Fibroblast of lung (primary cell): ENCODE data around the gene PDE3B. TPM values are rescaled to one million over a fixed set of nuclear protein-coding genes. Genes with fewer than 3 reads are reported as not detected.

Source experiments
- DNase-seq, 2 donors: peaks; one replicate each; pipeline versions ENCODE4 v3.0.0 to v3.0.0-alpha.2; 2010; ENCODE audit warnings: low read depth in 2 of 2
- H2AFZ ChIP-seq: 2 replicates; pipeline ENCODE4 v1.5.1; 2012; ENCODE audit warnings: low read length, control low read depth, inconsistent platforms
- H3K27ac ChIP-seq: 2 replicates; pipeline ENCODE4 v1.5.1; 2011; ENCODE audit warnings: low read length, control low read depth; ENCODE audit not compliant: insufficient read depth
- H3K27me3 ChIP-seq: 2 replicates; pipeline ENCODE4 v1.5.1; 2011; ENCODE audit warnings: mild to moderate bottlenecking, low read length; ENCODE audit not compliant: control insufficient read depth, insufficient read depth
- H3K36me3 ChIP-seq: 2 replicates; pipeline ENCODE4 v1.5.1; 2011; ENCODE audit warnings: low read length; ENCODE audit not compliant: control insufficient read depth, insufficient read depth
- H3K4me1 ChIP-seq: 2 replicates; pipeline ENCODE4 v1.5.1; 2011; ENCODE audit warnings: low read length; ENCODE audit not compliant: control insufficient read depth, insufficient read depth; ENCODE audit errors: extremely low read depth
- H3K4me2 ChIP-seq: 2 replicates; pipeline ENCODE4 v1.5.1; 2011; ENCODE audit warnings: low read length, control low read depth; ENCODE audit not compliant: insufficient read depth; ENCODE audit errors: extremely low read depth
- H3K4me3 ChIP-seq, 4 experiments: fragments of 200-600 bp in 1 of 4; sonication (generic) in 1 of 4; replicated peaks in 1 of 4; 2 replicates each; pipeline ENCODE4 v1.5.1; 2011 to 2016; ENCODE audit warnings: low read length in 4 of 4, low read depth in 3 of 4, mild to moderate bottlenecking in 3 of 4, control low read depth in 2 of 4, inconsistent platforms in 1 of 4, mixed read lengths in 1 of 4; ENCODE audit not compliant: insufficient read depth in 1 of 4; ENCODE audit errors: control extremely low read depth in 1 of 4
- H3K79me2 ChIP-seq: 2 replicates; pipeline ENCODE4 v1.5.1; 2012; ENCODE audit warnings: mild to moderate bottlenecking, low read length, inconsistent platforms; ENCODE audit not compliant: control insufficient read depth, insufficient read depth
- H3K9ac ChIP-seq: 2 replicates; pipeline ENCODE4 v1.5.1; 2011; ENCODE audit warnings: mild to moderate bottlenecking, low read length, control low read depth; ENCODE audit not compliant: insufficient read depth
- H3K9me3 ChIP-seq: 2 replicates; pipeline ENCODE4 v1.5.1; 2012; ENCODE audit warnings: low read depth, low read length; ENCODE audit not compliant: control insufficient read depth, insufficient read depth
- H4K20me1 ChIP-seq: 2 replicates; pipeline ENCODE4 v1.5.1; 2011; ENCODE audit warnings: low read length; ENCODE audit not compliant: control insufficient read depth, insufficient read depth; ENCODE audit errors: extremely low read depth
- CTCF ChIP-seq, 2 donors: IDR thresholded peaks in 1 of 2; conservative IDR thresholded peaks in 1 of 2; 1 replicate in 1 of 2; 2 replicates in 1 of 2; pipeline ENCODE4 v1.5.1; 2011 to 2012; ENCODE audit warnings: low read length in 2 of 2, control low read depth in 1 of 2, inconsistent platforms in 1 of 2, low read depth in 1 of 2, mild to moderate bottlenecking in 1 of 2
- EZH2 ChIP-seq: IDR thresholded peaks from 2 replicates; pipeline ENCODE4 v1.5.1; 2012; ENCODE audit warnings: low read length, control low read depth, mild to moderate bottlenecking; ENCODE audit errors: missing control alignments
- polyA plus RNA-seq, 2 donors: library from polyadenylated mRNA; depleted of rRNA in 1 of 2; stranded (reverse) in 1 of 2; unstranded in 1 of 2; fragments of >200 nt; gene quantifications; 2 replicates each; pipeline ENCODE4 v1.2.1, GENCODE V29; 2011 to 2012; ENCODE audit warnings: missing spikeins in 1 of 2
- total RNA-seq: library from RNA; depleted of rRNA; stranded (reverse); fragments of >200 nt; gene quantifications from 2 replicates; pipeline ENCODE4 v1.2.1, GENCODE V29; 2014

The PDE3B gene
- total and polyA plus RNA-seq, 2 donors (not counting 1 experiment from before 2014, with no cell fraction given), result 0.43 to 11.2 TPM

DNA sequence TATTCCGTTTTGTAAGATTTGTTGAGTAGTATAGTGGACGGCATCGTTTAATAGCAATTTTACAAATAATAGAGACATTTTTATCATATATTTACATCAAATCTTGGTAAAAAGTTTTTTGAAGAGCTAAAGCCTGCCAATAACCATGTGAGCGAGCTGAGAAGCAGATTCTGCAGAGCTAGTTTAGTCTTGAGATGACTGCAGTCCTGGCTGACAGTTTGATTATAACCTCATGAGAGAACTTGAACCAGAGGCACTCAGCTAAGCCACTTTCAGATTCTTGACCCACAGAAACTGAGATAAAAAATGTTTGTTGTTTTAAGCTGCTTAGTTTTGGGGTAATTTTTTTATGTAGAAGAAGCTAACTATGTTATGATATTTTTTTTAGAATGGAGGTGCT lies 78.9 kb downstream of the PDE3B start:
- DNase-seq, result peak in 1 of 2 donors; percentile 33
- Histone ChIP-seq H3K27me3 (no peaks in the 10 kb centered on the region), H2AFZ (no peak overlapping the region), H3K79me2 (no peaks in the 10 kb centered on the region), H3K4me3 (no peak overlapping the region), H3K4me2 (no peak overlapping the region), H3K9me3 (no peaks in the 10 kb centered on the region), H3K36me3 (no peaks in the 10 kb centered on the region), H3K4me1 (no peaks in the 10 kb centered on the region), H4K20me1 (no peaks in the 10 kb centered on the region), H3K9ac (no peak overlapping the region), H3K27ac (no peak overlapping the region)
- TF ChIP-seq CTCF (conservative IDR thresholded peaks at IDR 0.05 in 1 of 2, IDR thresholded peaks at IDR 0.05 in 1 of 2; ENCODE audit: low read depth in 1 of 2, low read length in 2 of 2), result no peak
- TF ChIP-seq EZH2, result no peak

DNA sequence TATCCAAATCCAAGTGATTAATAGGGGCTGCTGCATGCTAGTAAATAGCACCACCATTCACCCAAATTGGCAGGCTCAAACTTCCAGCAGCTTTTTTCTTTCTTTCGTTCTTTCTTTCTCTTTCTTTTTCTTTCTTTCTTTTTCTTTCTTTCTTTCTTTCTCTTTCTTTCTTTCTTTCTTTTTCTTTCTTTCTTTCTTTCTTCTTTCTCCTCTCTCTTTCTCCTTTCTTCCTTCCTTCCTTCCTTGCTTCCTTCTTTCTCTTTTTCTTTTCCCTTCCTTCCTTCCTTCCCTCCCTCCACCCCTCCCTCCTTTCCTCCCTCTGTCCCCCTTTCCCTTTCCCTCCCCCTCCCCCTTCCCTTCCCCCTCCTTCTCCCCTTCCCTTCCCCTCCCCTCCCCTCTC lies 81.5 kb downstream of the PDE3B start:
- no peak for DNase-seq
- Histone ChIP-seq H3K36me3 (no peaks in the 10 kb centered on the region), H3K9me3 (no peaks in the 10 kb centered on the region), H3K4me2 (no peak overlapping the region), H4K20me1 (no peaks in the 10 kb centered on the region), H3K27me3 (no peaks in the 10 kb centered on the region), H2AFZ (no peak overlapping the region), H3K79me2 (no peaks in the 10 kb centered on the region), H3K4me1 (no peaks in the 10 kb centered on the region), H3K4me3 (no peak overlapping the region), H3K27ac (no peak overlapping the region), H3K9ac (no peak overlapping the region)
- TF ChIP-seq CTCF (conservative IDR thresholded peaks at IDR 0.05 in 1 of 2, IDR thresholded peaks at IDR 0.05 in 1 of 2; ENCODE audit: low read depth in 1 of 2, low read length in 2 of 2) (no peak), EZH2 (no peak)

DNA sequence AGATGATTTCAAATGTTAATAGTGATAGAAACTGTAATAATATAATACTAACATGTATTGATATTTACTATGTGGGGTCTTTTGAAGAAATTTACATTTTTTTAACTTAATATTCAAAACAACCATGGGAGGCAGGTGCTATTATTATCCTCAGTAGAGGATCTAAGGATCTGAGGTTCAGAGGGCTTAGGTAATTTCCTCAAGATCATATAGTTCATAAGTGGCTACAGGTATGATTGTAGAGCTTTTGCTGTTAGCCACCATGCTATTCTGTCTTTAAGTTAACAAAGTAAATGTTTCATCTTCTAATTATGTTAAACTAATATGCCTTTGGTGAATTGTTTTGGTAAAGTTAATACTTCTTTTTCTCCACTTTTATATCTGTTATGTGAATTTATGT lies 83.6 kb downstream of the PDE3B start:
- no peak overlapping the region for H3K4me2 ChIP-seq
- H3K36me3 ChIP-seq, result no peaks in the 10 kb centered on the region
- H4K20me1 ChIP-seq, result no peaks in the 10 kb centered on the region
- TF ChIP-seq EZH2, result no peak
- TF ChIP-seq CTCF (conservative IDR thresholded peaks at IDR 0.05 in 1 of 2, IDR thresholded peaks at IDR 0.05 in 1 of 2; ENCODE audit: low read depth in 1 of 2, low read length in 2 of 2), result no peak
- H3K27me3 ChIP-seq, result no peaks in the 10 kb centered on the region
- no peak overlapping the region for H3K4me3 ChIP-seq
- H3K9me3 ChIP-seq, result no peaks in the 10 kb centered on the region
- H3K4me1 ChIP-seq, result no peaks in the 10 kb centered on the region
- no peak for DNase-seq
- no peak overlapping the region for H3K27ac ChIP-seq
- no peaks in the 10 kb centered on the region for H3K79me2 ChIP-seq
- no peak overlapping the region for H2AFZ ChIP-seq
- no peak overlapping the region for H3K9ac ChIP-seq
